K562 (cell line): ENCODE results near the gene BLOC1S3.

Source experiments
- CHCHD3 ChIP-seq: fragments of 250-450 bp; sonication (Bioruptor Pico); IDR thresholded peaks from 2 replicates; pipeline ENCODE4 v2.1.2; 2022; ENCODE audit warnings: mild to moderate bottlenecking
- CTCF ChIP-seq, 3 experiments: IDR thresholded peaks in 2 of 3; conservative IDR thresholded peaks in 1 of 3; 2 replicates each; pipeline ENCODE4 v1.5.1; 2011 to 2012; ENCODE audit warnings: low read length in 3 of 3, mild to moderate bottlenecking in 3 of 3, control low read depth in 2 of 3, improper control_type of control experiment in 1 of 3, inconsistent platforms in 1 of 3, low read depth in 1 of 3, mixed read lengths in 1 of 3, moderate library complexity in 1 of 3; ENCODE audit not compliant: insufficient read depth in 2 of 3
- EZH2 ChIP-seq: IDR thresholded peaks from 2 replicates; pipeline ENCODE4 v1.6.1; 2012; ENCODE audit warnings: low read depth, mild to moderate bottlenecking, inconsistent platforms, low read length, borderline replicate concordance
- FOXO4 ChIP-seq: fragments of 450-650 bp; formaldehyde crosslinking; IDR thresholded peaks from 2 replicates; pipeline ENCODE4 v1.4.0; 2020; ENCODE audit warnings: mild to moderate bottlenecking, moderate library complexity
- IRF1 ChIP-seq: sonication (generic); formaldehyde crosslinking; IDR thresholded peaks from 2 replicates; pipeline ENCODE4 v1.8.0; 2022; ENCODE audit warnings: missing genetic modification reagents, mild to moderate bottlenecking, borderline replicate concordance
- NRF1 ChIP-seq, 2 experiments: fragments of 450-650 bp; IDR thresholded peaks in 1 of 2; conservative IDR thresholded peaks in 1 of 2; 2 replicates each; pipeline ENCODE4 v1.6.1; 2014; ENCODE audit warnings: mild to moderate bottlenecking in 2 of 2
- PTRF ChIP-seq: fragments of 450-650 bp; IDR thresholded peaks from 2 replicates; pipeline ENCODE4 v1.6.1; 2016; ENCODE audit warnings: mild to moderate bottlenecking, missing genetic modification characterization, missing compliant biosample characterization
- TRIM24 ChIP-seq, 2 experiments: fragments of 450-650 bp; IDR thresholded peaks; 2 replicates each; pipeline ENCODE4 v1.6.1; 2016
- TF ChIP-seq, protein P1 (sequence below), 2 experiments: fragments of 450-650 bp in 1 of 2; sonication (generic) in 1 of 2; formaldehyde crosslinking; conservative IDR thresholded peaks; 2 replicates each; pipeline versions ENCODE4 v1.4.0 to v1.8.1; 2020 to 2022; ENCODE audit warnings: mild to moderate bottlenecking in 1 of 2, missing genetic modification reagents in 1 of 2
- TF ChIP-seq, protein P2 (sequence below): IDR thresholded peaks from 3 replicates; pipeline ENCODE4 v1.6.1; 2011; ENCODE audit warnings: borderline replicate concordance, mild to moderate bottlenecking, moderate library complexity; ENCODE audit not compliant: insufficient read length; ENCODE audit errors: extremely low read depth

- TF ChIP-seq CTCF (IDR thresholded peaks at IDR 0.05 in 2 of 3, conservative IDR thresholded peaks at IDR 0.05 in 1 of 3; ENCODE audit: insufficient read depth in 2 of 3, low read depth in 1 of 3, low read length in 3 of 3) (no peak), FOXO4 (no peak), EZH2 (no peak), PTRF (no peak), CHCHD3 (CRISPR knock-in tag) (no peak), TRIM24 (IDR thresholded peaks at IDR 0.05) (no peak), NRF1 (conservative IDR thresholded peaks at IDR 0.05 in 1 of 2, IDR thresholded peaks at IDR 0.05 in 1 of 2) (no peak), IRF1 (CRISPR knock-in tag) (no peak)
- TF ChIP-seq, protein P1, sequence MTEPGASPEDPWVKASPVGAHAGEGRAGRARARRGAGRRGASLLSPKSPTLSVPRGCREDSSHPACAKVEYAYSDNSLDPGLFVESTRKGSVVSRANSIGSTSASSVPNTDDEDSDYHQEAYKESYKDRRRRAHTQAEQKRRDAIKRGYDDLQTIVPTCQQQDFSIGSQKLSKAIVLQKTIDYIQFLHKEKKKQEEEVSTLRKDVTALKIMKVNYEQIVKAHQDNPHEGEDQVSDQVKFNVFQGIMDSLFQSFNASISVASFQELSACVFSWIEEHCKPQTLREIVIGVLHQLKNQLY (CRISPR knock-in tag; conservative IDR thresholded peaks at IDR 0.05), result no peak
- TF ChIP-seq, protein P2, sequence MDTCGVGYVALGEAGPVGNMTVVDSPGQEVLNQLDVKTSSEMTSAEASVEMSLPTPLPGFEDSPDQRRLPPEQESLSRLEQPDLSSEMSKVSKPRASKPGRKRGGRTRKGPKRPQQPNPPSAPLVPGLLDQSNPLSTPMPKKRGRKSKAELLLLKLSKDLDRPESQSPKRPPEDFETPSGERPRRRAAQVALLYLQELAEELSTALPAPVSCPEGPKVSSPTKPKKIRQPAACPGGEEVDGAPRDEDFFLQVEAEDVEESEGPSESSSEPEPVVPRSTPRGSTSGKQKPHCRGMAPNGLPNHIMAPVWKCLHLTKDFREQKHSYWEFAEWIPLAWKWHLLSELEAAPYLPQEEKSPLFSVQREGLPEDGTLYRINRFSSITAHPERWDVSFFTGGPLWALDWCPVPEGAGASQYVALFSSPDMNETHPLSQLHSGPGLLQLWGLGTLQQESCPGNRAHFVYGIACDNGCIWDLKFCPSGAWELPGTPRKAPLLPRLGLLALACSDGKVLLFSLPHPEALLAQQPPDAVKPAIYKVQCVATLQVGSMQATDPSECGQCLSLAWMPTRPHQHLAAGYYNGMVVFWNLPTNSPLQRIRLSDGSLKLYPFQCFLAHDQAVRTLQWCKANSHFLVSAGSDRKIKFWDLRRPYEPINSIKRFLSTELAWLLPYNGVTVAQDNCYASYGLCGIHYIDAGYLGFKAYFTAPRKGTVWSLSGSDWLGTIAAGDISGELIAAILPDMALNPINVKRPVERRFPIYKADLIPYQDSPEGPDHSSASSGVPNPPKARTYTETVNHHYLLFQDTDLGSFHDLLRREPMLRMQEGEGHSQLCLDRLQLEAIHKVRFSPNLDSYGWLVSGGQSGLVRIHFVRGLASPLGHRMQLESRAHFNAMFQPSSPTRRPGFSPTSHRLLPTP, result no peak
Observed at GRCh38 chr19:45156751-45157150, 21.8 kb upstream of the BLOC1S3 start.
